ENCODE results near the gene OR4C6.

OR4C6 gene

GRCh38 chr11:55661901-55662300 lies at the start of gene OR4C6:
Gene OR4C6 (plus strand): TSS chr11:55662201. CDS start chr11:55665167, 2,966 bp downstream.
- DNase-seq (ENCODE audit: low read depth), result no peak

- no peak for DNase-seq (ENCODE audit: low read depth)
These were observed 37.5 kb upstream of the OR4C6 start for GRCh38 chr11:55624531-55624930.

- no peak for DNase-seq (ENCODE audit: low read depth)
These were observed 27.2 kb upstream of the OR4C6 start, which contains the start of gene OR4P4 for GRCh38 chr11:55634813-55635212. Gene OR4P4 (plus strand): TSS chr11:55635113.

- no peak for DNase-seq (ENCODE audit: low read depth)
These were observed 14.0 kb upstream of the OR4C6 start, which contains the start of gene OR4S2 for GRCh38 chr11:55648027-55648426. Gene OR4S2 (plus strand): TSS chr11:55648327. CDS start chr11:55650904, 2,577 bp downstream.

GRCh38 chr11:55652560-55652959 lies 9.4 kb upstream of the OR4C6 start:
- no peak for DNase-seq (ENCODE audit: low read depth)

GRCh38 chr11:55655096-55655495 lies 6.9 kb upstream of the OR4C6 start:
- no peak for DNase-seq (ENCODE audit: low read depth)

- DNase-seq (ENCODE audit: low read depth), result no peak
These were observed 3.9 kb upstream of the OR4C6 start for GRCh38 chr11:55658031-55658573.

GRCh38 chr11:55658608-55659007 lies 3.4 kb upstream of the OR4C6 start:
- no peak for DNase-seq (ENCODE audit: low read depth)

- DNase-seq (ENCODE audit: low read depth), result no peak
These were observed 7.4 kb downstream of the OR4C6 start for GRCh38 chr11:55669376-55669775.

- no peak for DNase-seq (ENCODE audit: low read depth)
These were observed 11.9 kb downstream of the OR4C6 start for GRCh38 chr11:55673860-55674259.

GRCh38 chr11:55697817-55698216 lies 35.8 kb downstream of the OR4C6 start:
- DNase-seq (ENCODE audit: low read depth), result no peak

- DNase-seq (ENCODE audit: low read depth), result no peak
These were observed 39.4 kb downstream of the OR4C6 start for GRCh38 chr11:55701429-55701828.

- no peak for DNase-seq (ENCODE audit: low read depth)
These were observed 45.0 kb downstream of the OR4C6 start for GRCh38 chr11:55707029-55707428.

GRCh38 chr11:55714982-55715888 lies 53.2 kb downstream of the OR4C6 start:
- no peak for DNase-seq (ENCODE audit: low read depth)

Data from activated gamma-delta T cell treated with anti-CD3 and anti-CD28 coated beads, Interleukin-2, amount 50 U/mL, for 16 hours (primary cell).